Measurements from ENCODE around the gene GPRASP2.
A peak's percentile ranks its signal among the peaks of the same experiment; 100 is the strongest.
"Not testable (repeated sequence)": the region's sequence is repeated elsewhere in the genome, so short reads cannot be mapped to it uniquely, and the experiment has no call there.

The GPRASP2 gene

GRCh38 chrX:102712216-102712966 is at the start of gene GPRASP2:
TSS of gene GPRASP2 (plus strand) at chrX:102712448. CDS start at chrX:102714870, 2,422 bp downstream.
- peak within 1 kb of the TSS in 15 of 21 experiments; percentile 17 to 88 (median 64) for H3K27ac ChIP-seq

GRCh38 chrX:102663820-102664219 is 48.4 kb upstream of the GPRASP2 start:
- H3K27ac ChIP-seq, H3K4me3 ChIP-seq: not testable (repeated sequence)

More at GRCh38 chrX:102712216-102712966, at the start of gene GPRASP2:
- peak within 1 kb of the TSS; percentile 39 to 65 (median 59) for H3K4me3 ChIP-seq

GRCh38 chrX:102667034-102667433 is 45.2 kb upstream of the GPRASP2 start:
- not testable (repeated sequence) for H3K4me3 ChIP-seq, H3K27ac ChIP-seq

GRCh38 chrX:102669526-102669925 is 42.7 kb upstream of the GPRASP2 start:
- no peak overlapping the region for H3K27ac ChIP-seq
- H3K4me3 ChIP-seq = no peak overlapping the region

- Histone ChIP-seq H3K4me3 (no peak overlapping the region), H3K27ac (no peak overlapping the region)
Observed at GRCh38 chrX:102672856-102673255, 39.4 kb upstream of the GPRASP2 start.

- not testable (repeated sequence) for H3K27ac ChIP-seq, H3K4me3 ChIP-seq
Observed at GRCh38 chrX:102677479-102677878, 34.8 kb upstream of the GPRASP2 start.

GRCh38 chrX:102684772-102685520 is 27.3 kb upstream of the GPRASP2 start:
- H3K27ac ChIP-seq = no peak overlapping the region
- H3K4me3 ChIP-seq = no peak overlapping the region

GRCh38 chrX:102694749-102695148 is 17.5 kb upstream of the GPRASP2 start:
- Histone ChIP-seq H3K4me3 (no peak overlapping the region), H3K27ac (no peak overlapping the region)

- no peak overlapping the region for H3K27ac ChIP-seq
- H3K4me3 ChIP-seq = no peak overlapping the region
Observed at GRCh38 chrX:102696306-102696705, 15.9 kb upstream of the GPRASP2 start.

GRCh38 chrX:102697494-102697893 is 14.8 kb upstream of the GPRASP2 start:
- H3K4me3 ChIP-seq = no peak overlapping the region
- no peak overlapping the region for H3K27ac ChIP-seq

GRCh38 chrX:102708900-102709299 is 3.3 kb upstream of the GPRASP2 start:
- Histone ChIP-seq H3K4me3 (no peak overlapping the region), H3K27ac (no peak overlapping the region)

- Histone ChIP-seq H3K27ac (peak overlapping the region in 1 of 21 experiments; percentile 85), H3K4me3 (peak overlapping the region in 6 of 7 experiments; percentile 49 to 65 (median 61))
Observed at GRCh38 chrX:102711872-102712215, 404 bp upstream of the GPRASP2 start.

- Histone ChIP-seq H3K4me3 (peak overlapping the region; percentile 39 to 65 (median 59)), H3K27ac (peak overlapping the region in 15 of 21 experiments; percentile 17 to 88 (median 64))
Observed at GRCh38 chrX:102712981-102713625, 855 bp downstream of the GPRASP2 start.

GRCh38 chrX:102714994-102715393 is 2.7 kb downstream of the GPRASP2 start:
- Histone ChIP-seq H3K27ac (no peak overlapping the region), H3K4me3 (no peak overlapping the region)

- H3K4me3 ChIP-seq = no peak overlapping the region
Observed at GRCh38 chrX:102715967-102716366, 3.7 kb downstream of the GPRASP2 start.

GRCh38 chrX:102720237-102721168 is 8.3 kb downstream of the GPRASP2 start, which contains the start of gene GPRASP3:
TSS of gene GPRASP3 (plus strand) at chrX:102720743. CDS start at chrX:102748996, 28,253 bp downstream.
- Histone ChIP-seq H3K27ac (peak within 1 kb of the TSS in 11 of 21 experiments; percentile 4 to 65 (median 32)), H3K4me3 (peak within 1 kb of the TSS; percentile 20 to 47 (median 34))

More at GRCh38 chrX:102715967-102716366, 3.7 kb downstream of the GPRASP2 start:
- no peak overlapping the region for H3K27ac ChIP-seq

- H3K4me3 ChIP-seq = peak overlapping the region; percentile 20 to 47 (median 34)
- peak overlapping the region in 3 of 21 experiments; percentile 22 to 65 (median 46) for H3K27ac ChIP-seq
Observed at GRCh38 chrX:102721169-102721506, 8.9 kb downstream of the GPRASP2 start.

- H3K4me3 ChIP-seq = no peak overlapping the region
- no peak overlapping the region for H3K27ac ChIP-seq
Observed at GRCh38 chrX:102723456-102723855, 11.2 kb downstream of the GPRASP2 start.

- no peak overlapping the region for H3K4me3 ChIP-seq
- H3K27ac ChIP-seq = no peak overlapping the region
Observed at GRCh38 chrX:102727761-102728160, 15.5 kb downstream of the GPRASP2 start.

All from skin epidermis (tissue), 12 donors.